ENCODE data around the gene TMEM183A.

Gene TMEM183A

DNA sequence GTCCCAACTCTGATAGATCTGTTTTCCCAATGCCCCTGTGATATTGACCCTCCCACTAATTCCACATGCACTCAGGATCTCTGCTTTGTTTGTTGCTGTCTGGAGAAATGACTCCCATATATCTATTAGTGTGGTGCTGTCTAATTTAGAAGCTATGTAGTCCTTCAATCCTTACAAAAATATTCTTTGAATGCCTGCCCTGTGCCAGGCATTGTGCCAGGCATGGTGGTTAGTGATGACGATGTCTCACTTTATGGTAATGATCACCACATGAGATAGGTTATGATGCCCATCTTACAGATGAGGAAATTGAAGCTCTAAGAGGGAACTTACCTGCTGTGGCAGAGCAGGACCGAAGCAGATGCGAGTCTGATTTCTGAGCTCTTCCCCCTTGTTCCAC is 65.7 kb downstream of the TMEM183A start:
- H3K4me3 ChIP-seq (ENCODE audit: low read depth, low read length) = no peak overlapping the region
- TF ChIP-seq, protein P1, sequence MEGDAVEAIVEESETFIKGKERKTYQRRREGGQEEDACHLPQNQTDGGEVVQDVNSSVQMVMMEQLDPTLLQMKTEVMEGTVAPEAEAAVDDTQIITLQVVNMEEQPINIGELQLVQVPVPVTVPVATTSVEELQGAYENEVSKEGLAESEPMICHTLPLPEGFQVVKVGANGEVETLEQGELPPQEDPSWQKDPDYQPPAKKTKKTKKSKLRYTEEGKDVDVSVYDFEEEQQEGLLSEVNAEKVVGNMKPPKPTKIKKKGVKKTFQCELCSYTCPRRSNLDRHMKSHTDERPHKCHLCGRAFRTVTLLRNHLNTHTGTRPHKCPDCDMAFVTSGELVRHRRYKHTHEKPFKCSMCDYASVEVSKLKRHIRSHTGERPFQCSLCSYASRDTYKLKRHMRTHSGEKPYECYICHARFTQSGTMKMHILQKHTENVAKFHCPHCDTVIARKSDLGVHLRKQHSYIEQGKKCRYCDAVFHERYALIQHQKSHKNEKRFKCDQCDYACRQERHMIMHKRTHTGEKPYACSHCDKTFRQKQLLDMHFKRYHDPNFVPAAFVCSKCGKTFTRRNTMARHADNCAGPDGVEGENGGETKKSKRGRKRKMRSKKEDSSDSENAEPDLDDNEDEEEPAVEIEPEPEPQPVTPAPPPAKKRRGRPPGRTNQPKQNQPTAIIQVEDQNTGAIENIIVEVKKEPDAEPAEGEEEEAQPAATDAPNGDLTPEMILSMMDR (IDR thresholded peaks at IDR 0.05; ENCODE audit: low read depth, low read length) = no peak

DNA sequence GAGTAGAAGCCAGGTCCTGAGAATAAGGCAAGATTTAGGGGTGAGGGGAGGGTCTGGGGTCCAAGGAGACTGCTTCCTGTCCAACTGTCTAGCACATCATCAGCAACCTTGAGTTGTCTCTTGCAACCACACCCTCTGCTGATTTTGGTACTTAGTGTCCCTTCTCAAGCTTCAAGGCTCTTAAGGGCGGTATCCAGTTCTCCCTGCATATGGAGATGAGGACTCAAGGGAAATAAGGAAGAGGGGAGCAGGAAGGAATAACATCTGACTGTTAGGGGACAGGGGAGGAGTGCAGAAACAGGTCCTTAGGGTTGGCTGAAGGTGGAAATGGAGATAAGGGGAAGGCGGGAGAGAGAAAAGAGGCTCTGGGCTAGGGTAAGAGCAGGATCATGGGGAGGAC is 66.3 kb downstream of the TMEM183A start:
- TF ChIP-seq, protein P1 (IDR thresholded peaks at IDR 0.05; ENCODE audit: low read depth, low read length) = no peak

More for the DNA sequence above, 66.3 kb downstream of the TMEM183A start:
- H3K4me3 ChIP-seq (ENCODE audit: low read depth, low read length) = no peak overlapping the region

All from WI38 (cell line).